Type B pancreatic cell (in vitro differentiated cells): ENCODE results near the gene PDS5B. TPM values are rescaled to one million over a fixed set of nuclear protein-coding genes. Genes with fewer than 3 reads are reported as not detected.
"Not testable (repeated sequence)": the region's sequence is repeated elsewhere in the genome, so short reads cannot be mapped to it uniquely, and the experiment has no call there.

Source experiments
- DNase-seq: peaks from one replicate; pipeline ENCODE4 v3.0.0; 2021; ENCODE audit warnings: mixed read lengths; ENCODE audit not compliant: unreplicated experiment; ENCODE audit errors: extremely low spot score
- H3K27ac Mint-ChIP-seq: 2 replicates; pipeline ENCODE4 v1.8.0; 2021; ENCODE audit warnings: mild to moderate bottlenecking, mixed read lengths
- H3K27me3 Mint-ChIP-seq: 2 replicates; pipeline ENCODE4 v1.8.0; 2021; ENCODE audit warnings: mixed read lengths
- H3K36me3 Mint-ChIP-seq: 2 replicates; pipeline ENCODE4 v1.8.0; 2021; ENCODE audit warnings: mixed read lengths
- H3K4me1 Mint-ChIP-seq: one replicate; pipeline ENCODE4 v1.8.0; 2021; ENCODE audit warnings: mixed read lengths; ENCODE audit not compliant: unreplicated experiment
- H3K4me3 Mint-ChIP-seq: 2 replicates; pipeline ENCODE4 v1.8.0; 2021; ENCODE audit warnings: mild to moderate bottlenecking, mixed read lengths
- H3K9me3 Mint-ChIP-seq: 2 replicates; pipeline ENCODE4 v1.8.0; 2021; ENCODE audit warnings: mixed read lengths
- total RNA-seq: library from RNA; stranded (reverse); gene quantifications from 2 replicates; pipeline ENCODE4 v1.2.1, GENCODE V29; 2021; ENCODE audit warnings: low replicate concordance
- TF ChIP-seq, protein P1 (sequence below): fragments of 200-600 bp; sonication (generic); conservative IDR thresholded peaks from 2 replicates; pipeline ENCODE4 v1.5.0; 2021; ENCODE audit warnings: antibody characterized with exemption, mild to moderate bottlenecking

PDS5B gene
- total RNA-seq, 1 donor from 2014 or later: 69.9 TPM

DNA sequence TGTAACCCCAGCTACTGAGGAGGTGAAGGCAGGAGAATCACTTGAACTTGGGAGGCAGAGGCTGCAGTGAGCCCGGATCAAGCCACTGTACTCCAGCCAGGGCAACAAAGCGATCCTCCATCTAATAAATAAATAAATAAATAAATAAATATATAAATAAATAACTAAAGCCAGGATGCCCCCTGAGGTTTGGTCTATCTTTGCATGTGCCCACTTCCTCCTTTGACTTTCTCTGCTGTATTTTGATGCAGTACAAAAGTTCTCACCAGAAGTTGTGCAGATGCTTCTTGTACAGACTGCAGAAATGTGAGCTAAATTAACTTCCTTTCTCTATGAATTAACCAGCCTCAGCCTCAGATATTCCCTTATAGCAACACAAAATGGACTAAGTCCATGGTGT, 41.2 kb upstream of the PDS5B start:
- Mint-ChIP-seq H3K27ac (no peak overlapping the region), H3K27me3 (peaks cover 4% of the 10 kb centered on the region), H3K36me3 (no peaks in the 10 kb centered on the region), H3K4me3 (no peak overlapping the region), H3K4me1 (no peaks in the 10 kb centered on the region), H3K9me3 (no peaks in the 10 kb centered on the region)
- no peak for DNase-seq
- TF ChIP-seq, protein P1, sequence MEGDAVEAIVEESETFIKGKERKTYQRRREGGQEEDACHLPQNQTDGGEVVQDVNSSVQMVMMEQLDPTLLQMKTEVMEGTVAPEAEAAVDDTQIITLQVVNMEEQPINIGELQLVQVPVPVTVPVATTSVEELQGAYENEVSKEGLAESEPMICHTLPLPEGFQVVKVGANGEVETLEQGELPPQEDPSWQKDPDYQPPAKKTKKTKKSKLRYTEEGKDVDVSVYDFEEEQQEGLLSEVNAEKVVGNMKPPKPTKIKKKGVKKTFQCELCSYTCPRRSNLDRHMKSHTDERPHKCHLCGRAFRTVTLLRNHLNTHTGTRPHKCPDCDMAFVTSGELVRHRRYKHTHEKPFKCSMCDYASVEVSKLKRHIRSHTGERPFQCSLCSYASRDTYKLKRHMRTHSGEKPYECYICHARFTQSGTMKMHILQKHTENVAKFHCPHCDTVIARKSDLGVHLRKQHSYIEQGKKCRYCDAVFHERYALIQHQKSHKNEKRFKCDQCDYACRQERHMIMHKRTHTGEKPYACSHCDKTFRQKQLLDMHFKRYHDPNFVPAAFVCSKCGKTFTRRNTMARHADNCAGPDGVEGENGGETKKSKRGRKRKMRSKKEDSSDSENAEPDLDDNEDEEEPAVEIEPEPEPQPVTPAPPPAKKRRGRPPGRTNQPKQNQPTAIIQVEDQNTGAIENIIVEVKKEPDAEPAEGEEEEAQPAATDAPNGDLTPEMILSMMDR: no peak

- no peak for DNase-seq
- Mint-ChIP-seq H3K4me1 (no peaks in the 10 kb centered on the region), H3K27ac (no peak overlapping the region), H3K4me3 (no peak overlapping the region), H3K9me3 (no peaks in the 10 kb centered on the region), H3K27me3 (peaks cover 4% of the 10 kb centered on the region), H3K36me3 (no peaks in the 10 kb centered on the region)
- TF ChIP-seq, protein P1: no peak
Observed at GRCh38 chr13:32548837-32549236, 37.4 kb upstream of the PDS5B start.

- Mint-ChIP-seq H3K4me1 (no peaks in the 10 kb centered on the region), H3K27ac (no peak overlapping the region), H3K27me3 (peaks cover 4% of the 10 kb centered on the region), H3K9me3 (no peaks in the 10 kb centered on the region), H3K4me3 (no peak overlapping the region), H3K36me3 (no peaks in the 10 kb centered on the region)
- TF ChIP-seq, protein P1: no peak
- no peak for DNase-seq
Observed at GRCh38 chr13:32549788-32550187, 36.5 kb upstream of the PDS5B start.

- Mint-ChIP-seq H3K36me3 (no peaks in the 10 kb centered on the region), H3K4me3 (no peak overlapping the region), H3K27me3 (no peaks in the 10 kb centered on the region), H3K9me3 (no peaks in the 10 kb centered on the region), H3K4me1 (no peaks in the 10 kb centered on the region), H3K27ac (no peak overlapping the region)
- no peak for DNase-seq
- TF ChIP-seq, protein P1: no peak
Observed at GRCh38 chr13:32553720-32554119, 32.5 kb upstream of the PDS5B start.

- TF ChIP-seq, protein P1: no peak
- DNase-seq: no peak
- Mint-ChIP-seq H3K9me3 (peaks cover 2% of the 10 kb centered on the region), H3K4me3 (no peak overlapping the region), H3K27me3 (no peaks in the 10 kb centered on the region), H3K36me3 (no peaks in the 10 kb centered on the region), H3K4me1 (no peaks in the 10 kb centered on the region), H3K27ac (no peak overlapping the region)
Observed at GRCh38 chr13:32555613-32556012, 30.6 kb upstream of the PDS5B start.

- not testable (repeated sequence) for H3K36me3 Mint-ChIP-seq, DNase-seq, H3K27ac Mint-ChIP-seq, H3K4me1 Mint-ChIP-seq, H3K27me3 Mint-ChIP-seq, H3K4me3 Mint-ChIP-seq
- H3K9me3 Mint-ChIP-seq: peaks cover 10% of the 10 kb centered on the region
Observed at GRCh38 chr13:32560842-32561241, 25.4 kb upstream of the PDS5B start.

- not testable (repeated sequence) for H3K36me3 Mint-ChIP-seq, DNase-seq, H3K27me3 Mint-ChIP-seq, H3K27ac Mint-ChIP-seq, H3K4me1 Mint-ChIP-seq, H3K4me3 Mint-ChIP-seq
- H3K9me3 Mint-ChIP-seq: peaks cover 14% of the 10 kb centered on the region
Observed at GRCh38 chr13:32575687-32576086, 10.6 kb upstream of the PDS5B start.
